ENCODE data around the gene LILRA5.
"Not testable (repeated sequence)": the region's sequence is repeated elsewhere in the genome, so short reads cannot be mapped to it uniquely, and the experiment has no call there.

LILRA5 gene

DNA sequence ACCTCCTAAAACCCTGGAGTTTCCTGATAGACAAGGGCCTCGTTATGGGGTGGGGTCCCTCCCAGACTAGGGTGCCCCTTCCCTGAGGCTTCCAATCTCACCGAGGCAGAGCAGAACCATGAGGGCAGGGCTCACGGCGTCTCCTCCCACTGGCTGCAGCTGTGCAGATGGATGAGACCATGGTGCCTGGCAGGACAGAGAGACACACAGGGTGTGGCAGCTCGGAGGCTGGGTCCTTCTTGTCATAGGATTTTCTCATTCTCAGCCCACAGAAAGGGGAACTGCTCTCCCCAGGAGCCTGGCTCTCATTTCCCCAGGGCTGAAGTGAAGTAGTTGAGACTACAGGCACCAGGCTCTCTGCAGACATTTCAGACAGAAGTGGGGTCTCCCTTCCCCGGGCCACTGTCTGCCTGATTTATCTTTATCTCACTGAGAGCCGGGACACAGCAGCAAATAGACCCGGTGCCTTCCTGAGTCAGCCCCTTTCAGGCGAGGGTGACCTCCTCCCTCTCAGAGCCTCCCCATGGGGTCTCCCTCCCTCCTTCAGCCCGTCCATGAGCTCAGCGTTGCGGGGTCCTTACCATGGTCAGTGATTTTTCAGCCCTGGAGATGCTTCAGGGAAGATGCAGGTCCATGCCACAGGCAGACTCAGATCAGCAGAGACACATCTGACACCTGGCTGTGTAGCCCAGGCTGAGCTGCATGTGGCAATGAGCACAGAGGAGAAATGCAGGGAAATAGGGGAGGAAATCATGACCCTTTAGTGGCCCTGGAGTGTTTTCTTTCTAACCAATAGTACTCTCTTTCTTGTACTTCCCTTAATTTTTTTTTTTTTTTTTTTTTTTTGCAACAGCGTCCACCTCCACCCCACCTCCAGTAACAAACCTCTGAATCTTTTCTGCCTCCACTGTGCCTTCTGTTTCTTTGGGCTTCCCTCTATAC, at the start of gene LILRA5:
LILRA5 (minus strand) TSS at position 731 of the 942 bp plus-strand sequence; CDS start at position 584, 147 bp downstream.
- no peak for DNase-seq (ENCODE audit: low spot score)

DNA sequence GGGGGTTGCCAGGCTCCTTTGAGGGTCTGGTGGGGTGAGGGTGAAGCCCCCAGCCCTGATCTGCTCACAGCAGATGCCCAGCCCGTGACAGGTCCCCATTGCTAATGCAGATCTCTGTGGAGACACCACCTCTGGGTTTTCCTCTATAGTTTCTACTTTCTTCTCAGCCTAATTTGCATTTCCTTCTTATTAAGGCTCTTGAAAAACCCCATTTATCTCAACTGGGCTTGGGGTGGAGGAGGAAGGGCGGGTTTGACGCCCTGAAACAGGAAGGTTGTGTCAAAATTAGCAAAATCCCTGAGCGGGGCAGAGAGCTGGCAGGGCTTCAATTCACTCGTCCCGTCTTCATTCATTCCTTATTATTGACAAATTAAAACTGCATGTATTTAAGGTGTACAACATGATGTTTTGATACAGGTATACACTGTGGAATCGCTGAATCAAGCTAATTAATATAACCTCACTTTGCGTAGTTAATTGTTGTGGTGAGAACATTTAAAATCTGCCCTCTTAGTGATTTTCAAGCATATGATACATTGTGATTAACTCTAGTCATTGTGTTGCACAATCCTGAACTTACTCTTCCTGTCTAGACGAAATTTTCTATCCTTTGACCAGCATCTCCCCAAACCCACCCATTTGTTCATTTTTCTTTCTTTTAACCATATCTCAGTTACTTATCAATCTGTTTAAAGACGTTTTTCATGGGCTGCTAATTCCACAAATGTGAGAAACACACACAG, 48.9 kb upstream of the LILRA5 start:
- not testable (repeated sequence) for DNase-seq (ENCODE audit: low spot score)

DNA sequence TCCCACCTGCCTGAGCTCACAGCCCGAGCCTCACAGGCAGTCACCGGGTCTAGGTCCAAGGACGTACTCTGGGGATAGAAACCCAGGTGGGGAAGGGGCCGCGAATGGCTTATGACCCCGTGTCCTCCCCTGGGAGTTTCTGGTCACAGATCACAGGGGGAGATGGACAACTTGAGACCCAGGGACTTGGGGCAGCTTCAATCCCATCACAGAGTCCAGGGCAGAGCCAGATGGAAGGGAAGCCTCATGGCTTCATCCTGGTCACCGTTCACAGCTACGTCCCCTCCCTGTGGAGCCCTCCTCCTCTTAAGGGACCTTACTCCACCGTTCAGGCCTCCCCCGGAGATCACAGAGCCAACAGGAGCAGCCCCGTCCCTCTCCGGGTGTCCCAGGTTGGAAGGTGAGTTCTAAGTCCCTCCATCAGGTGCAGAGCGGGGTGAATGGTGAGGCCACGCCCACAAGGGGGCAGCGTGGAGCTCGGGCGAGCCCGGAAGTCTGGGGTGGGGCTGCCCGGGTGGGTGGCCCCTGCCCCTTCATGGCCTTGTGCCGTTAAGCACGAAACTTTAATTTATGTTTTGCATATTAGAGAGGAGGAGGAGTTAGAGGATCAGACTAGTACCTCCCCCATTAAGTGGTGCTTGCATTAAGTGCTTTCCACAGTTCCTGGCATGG, 46.3 kb upstream of the LILRA5 start:
- DNase-seq (ENCODE audit: low spot score): not testable (repeated sequence)

DNA sequence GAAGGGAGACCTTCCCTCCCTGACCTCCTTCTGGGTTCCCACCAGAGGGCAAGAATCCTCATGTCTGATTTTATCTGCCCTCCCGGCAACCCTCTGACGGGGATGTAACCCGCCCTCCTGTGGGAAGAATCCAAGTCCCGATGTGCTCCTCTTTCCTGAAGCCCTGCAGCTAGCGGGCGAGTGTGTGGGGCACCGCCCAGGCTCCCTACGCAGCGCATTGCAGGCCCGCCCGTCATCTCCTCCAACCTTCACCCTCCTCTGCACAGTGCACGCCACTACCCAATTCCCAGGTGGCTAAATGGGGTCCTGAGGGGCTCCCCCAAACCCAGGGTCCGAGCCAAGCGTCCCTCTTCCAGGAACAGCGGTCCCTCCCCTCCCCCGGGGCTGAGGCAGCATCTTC, 44.4 kb upstream of the LILRA5 start:
- DNase-seq (ENCODE audit: low spot score): no peak

DNA sequence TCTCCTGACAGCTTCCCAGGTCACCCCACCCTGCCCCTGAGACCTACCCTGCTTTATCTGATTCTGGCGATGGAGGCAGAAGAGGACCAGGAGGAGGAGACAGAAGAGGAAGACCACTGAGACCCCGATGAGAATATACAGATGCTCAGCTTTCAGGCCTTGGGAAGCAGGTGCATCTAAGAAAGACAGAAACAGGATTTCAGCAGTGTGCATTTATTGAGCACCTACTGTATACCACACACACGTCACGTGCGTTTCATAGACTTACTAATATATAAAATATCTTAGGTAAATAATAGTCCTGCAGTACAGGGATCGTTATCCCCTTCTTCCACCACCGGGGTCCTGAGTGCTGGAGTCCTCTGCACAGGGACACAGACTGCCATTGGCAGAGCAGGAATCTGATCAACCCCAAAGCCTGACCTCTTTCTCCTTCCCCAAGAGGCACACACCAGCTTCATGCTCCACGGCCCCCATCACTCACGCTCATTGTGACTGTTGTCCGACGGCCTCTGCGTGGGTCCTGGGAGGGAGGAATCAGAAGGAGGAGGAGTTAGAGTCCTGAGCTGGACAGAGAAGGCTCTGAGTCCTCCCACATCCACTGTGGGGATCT, 43.6 kb upstream of the LILRA5 start:
- no peak for DNase-seq (ENCODE audit: low spot score)

DNA sequence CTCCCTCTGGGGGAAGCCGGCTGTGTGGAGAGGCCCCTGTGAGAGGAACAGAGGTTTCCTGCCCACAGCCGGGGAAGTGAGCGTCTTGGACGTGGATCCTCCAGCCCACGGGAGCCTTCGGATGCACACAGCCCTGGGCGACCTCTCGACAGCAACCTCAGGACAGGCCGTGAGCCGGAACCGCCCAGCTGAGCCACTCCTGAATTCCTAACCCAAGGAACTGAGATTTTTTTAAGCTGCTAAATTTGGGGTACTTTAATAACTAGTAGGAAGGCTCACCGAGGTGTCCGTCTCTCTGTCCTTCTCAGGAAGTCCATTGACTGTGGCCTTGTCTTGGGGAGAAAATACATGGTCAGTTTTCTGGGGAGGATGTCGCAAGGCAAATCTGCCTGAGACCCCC, 42.7 kb upstream of the LILRA5 start:
- DNase-seq (ENCODE audit: low spot score): no peak

DNA sequence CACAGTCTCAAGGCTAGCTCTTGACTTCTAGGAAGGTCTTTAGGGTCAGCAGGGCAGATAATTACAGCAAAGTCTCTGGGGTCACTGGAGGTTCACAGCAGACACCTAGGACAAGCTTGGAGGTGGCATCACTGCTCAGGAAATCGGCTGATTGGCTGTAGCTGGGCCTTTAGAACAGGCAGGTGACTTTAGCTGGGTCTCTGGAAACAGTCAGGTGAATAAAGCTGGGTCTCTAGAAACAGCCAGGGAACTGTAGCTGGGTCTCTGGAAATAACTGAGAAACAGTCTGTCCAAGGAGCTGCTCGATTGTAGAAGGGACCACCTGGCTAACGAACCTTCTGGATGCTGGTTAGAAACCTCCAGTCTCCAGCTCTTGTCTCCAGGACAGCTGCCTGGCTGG, 41.8 kb upstream of the LILRA5 start:
- DNase-seq (ENCODE audit: low spot score): no peak

DNA sequence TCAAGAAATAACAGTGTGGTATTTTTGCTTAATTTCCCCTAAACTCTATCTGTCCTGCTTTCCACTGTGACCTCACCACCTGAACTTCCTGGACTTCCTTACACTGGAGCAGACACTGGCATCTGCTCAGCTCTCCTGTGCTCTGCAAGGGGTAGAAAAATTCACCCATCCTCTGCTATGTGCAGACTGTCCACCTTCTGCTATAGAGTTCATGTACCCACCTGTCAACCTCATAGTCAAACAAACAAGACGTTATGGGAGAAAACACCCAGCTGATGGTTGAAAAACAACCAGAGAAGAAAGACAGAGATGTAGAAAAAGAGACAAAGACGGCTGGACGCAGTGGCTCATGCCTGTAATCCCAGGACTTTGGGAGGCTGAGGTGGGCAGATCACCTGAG, 39.6 kb upstream of the LILRA5 start:
- no peak for DNase-seq (ENCODE audit: low spot score)

DNA sequence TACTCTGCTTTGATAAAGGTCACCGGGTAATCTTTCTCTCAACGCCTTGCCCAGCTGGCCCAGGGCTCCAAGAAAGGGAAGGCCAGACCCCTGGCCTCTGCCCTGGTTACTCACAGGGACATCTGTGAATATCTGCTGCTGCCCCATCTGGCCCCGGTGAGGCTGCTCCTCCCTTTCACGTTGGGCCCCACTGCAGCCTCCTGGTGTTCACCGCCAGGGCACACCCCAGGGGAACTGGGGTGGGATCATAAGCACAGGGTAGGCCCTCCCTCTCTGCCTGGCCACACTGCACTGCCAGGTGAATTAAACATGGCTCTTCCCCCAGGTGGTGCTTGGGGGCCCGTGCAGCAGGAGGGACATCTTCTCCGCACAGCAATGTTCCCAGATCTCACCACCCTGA, 39.1 kb upstream of the LILRA5 start:
- no peak for DNase-seq (ENCODE audit: low spot score)

DNA sequence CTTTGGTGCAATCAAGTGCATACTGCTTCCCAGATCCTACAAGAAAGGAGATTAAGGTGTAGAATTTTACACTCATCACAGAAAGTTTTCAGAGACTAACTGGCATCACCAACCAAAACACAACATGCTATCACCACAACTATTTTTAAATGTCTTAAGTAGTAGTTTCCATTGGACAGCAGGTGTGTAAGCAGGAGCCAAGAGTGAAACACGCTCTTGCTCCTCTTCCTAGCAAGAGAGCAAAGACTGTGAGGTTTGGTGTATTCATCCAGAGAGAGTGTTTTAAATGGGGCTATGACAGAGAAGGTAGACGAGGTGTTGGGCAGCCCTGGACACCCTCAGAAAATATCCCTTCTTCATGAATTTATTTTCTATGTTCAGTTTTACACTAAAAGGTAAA, 38.5 kb upstream of the LILRA5 start:
- no peak for DNase-seq (ENCODE audit: low spot score)

DNA sequence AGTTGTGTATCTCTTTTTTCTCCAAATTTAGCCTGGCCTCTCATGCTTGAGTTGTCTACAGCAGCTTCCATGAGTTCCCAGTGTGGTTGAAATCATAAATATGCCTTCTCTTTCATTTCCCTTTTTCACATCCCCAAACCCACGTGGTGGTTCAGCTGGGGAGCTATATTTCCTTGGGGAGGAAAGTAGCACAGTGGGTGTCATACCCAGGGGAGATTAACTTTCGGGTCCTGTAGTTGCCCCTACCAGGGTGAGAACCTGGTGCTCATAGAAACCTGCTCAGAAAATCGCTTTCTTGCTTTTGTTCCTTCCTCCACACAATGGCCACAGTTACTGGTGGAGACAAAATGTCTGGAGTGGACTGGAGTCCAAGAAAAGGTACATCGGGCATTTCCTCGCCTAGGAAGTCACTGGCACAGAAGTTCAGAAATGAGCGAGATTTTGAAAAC, 33.0 kb upstream of the LILRA5 start:
- no peak for DNase-seq (ENCODE audit: low spot score)

DNA sequence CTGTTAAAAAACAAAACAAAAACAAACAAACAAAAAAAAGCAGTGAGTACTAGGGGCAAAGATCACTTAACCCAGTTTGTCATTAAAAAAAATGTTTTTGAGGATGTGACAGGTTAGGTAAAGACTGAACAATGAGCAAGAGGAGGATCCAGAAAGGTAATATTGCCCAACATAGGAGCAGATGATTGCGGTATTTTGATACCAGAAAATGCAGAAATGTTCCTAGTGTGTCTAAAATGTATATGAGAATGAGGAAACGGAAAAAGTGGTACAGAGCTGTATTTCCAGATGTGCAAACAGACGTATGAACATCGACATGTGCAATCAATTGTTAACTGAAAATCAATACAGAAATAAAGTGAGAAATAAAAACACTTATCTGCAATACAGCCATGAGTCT, 30.9 kb upstream of the LILRA5 start:
- DNase-seq (ENCODE audit: low spot score): no peak

DNA sequence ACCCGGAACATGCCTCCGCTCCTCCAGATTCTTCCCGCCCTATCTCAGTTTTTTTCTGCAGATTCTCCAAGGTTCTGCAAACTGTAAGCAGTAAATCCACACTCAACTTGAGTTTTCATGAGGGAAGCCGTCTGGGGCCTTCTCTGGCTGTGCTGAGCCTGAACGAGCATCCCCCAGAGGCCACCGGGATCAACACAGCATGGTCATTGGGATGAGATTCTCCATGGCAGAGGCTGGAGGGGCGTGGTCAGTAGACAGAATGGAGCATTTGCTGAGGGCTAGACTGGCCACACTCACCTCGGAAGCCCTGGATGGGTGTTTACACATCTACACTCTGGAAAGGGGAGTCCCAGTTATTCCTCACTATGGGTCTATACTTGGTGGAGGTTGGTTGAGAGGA, 28.3 kb upstream of the LILRA5 start:
- DNase-seq (ENCODE audit: low spot score): no peak

DNA sequence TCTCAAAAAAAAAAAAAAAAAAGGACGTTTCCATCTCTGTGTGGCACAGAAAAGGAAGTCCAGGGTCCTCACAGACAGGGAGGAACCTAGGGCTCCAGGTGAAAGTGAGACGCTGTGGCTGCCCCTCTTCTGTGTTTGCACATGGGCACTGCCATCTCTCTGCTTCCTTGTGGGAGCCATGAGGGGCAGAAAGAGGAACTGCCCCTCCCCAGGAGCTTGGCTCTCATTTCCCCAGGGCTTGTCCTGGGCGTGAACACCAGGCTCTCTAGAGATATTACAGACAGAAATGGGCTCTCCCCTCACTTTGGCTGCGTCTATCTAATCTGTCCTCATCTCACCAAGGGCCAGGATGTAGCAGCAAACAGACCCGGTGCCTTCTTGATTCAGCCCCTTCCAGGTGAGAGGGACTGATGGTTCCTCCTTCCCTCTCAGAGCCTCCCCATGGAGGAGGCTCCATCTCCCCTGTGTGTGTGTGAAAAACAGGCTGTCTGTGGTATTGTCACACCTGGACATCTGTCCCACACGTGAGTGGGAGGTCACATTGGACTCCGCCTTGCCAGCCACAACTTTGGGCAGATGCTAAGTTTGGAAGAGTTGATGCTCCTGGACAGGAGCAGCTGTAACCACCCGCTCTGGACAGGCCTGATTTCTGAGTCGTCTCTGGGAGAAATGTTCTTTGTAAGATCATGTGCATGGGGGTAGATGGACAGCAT, 26.8 kb upstream of the LILRA5 start:
- DNase-seq (ENCODE audit: low spot score): no peak

DNA sequence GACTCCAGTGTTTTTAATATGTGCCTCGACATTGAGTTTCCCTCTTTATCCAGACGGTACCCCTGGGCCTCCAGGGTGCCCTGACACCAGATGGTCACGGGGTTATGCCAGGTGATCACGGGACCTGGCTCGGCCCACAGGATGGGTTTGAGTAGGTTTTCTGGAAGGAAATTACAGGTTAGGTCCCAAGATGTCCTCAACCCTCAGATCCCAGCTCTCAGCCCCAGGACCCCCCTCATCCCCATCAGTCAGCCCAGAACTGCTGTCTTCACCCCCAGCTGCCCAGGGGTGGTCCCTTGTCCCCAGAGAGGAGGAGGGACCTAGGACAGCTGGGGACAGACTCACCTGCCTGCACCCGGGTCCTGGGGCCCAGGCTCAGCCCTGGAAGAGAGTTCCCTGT, 25.6 kb upstream of the LILRA5 start:
- no peak for DNase-seq (ENCODE audit: low spot score)

DNA sequence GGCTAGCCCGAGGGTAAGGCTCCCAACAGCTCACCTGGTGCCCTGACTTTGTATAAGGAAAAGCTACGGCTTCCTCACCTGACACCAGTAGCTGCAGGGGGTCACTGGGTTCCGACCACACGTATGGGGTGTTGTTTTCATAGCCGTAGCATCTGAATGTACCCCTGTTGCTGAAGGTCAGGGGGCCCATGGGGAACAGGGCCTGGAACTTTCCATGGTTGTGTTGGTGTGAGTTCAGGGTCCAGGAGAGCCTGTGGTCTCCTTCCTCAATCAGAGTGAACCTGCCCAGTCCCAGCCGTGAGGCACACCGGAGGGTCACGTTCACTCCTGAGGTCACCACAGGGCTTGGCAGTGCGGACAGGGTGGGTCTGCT, 24.9 kb upstream of the LILRA5 start:
- DNase-seq (ENCODE audit: low spot score): no peak

DNA sequence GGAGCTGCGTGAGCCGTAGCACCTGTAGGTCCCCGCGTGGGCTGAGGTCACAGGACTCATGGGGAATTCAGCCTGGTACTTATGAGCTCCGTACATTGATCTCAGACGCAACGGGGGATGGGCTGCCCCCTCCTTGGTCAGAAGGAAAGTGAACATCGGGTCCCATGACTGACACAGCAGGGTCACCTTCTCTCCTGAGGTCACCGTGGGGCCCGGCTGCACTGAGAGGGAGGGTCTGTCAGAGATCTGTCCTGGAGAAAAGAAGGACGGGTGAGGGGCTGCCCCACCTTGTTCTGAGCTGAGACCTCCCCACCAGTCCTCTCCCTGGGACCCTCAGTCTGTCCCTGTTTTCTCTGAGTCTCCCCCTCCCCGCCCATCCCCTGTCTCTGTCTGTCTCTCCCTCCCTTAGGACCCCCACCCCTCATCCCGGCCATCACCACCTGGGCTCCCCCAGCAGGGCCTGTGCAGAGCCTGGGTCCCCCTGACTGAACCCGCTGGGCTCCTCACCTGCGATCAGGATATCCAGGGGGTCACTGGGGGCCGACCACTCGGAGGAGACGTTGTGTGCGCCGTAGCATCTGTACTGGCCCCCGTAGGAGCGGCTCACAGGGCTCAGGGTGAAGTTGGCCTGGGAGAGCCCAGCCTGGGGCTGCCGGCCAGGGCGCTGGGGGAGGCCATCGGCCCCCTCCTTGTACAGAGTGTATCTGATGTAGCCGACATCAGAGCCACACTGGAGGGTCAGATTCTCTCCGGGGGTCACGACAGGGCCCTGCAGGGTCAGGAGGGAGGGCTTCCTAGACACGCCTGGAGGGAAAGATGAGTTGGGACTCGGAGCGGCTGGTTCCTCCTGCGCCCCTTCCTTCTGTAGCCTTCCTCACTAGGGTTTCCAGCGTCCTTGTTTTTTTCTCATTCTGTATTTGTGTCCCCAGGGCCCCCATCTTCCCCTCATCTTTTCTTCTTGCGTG, 24.2 kb upstream of the LILRA5 start:
- DNase-seq (ENCODE audit: low spot score): no peak

DNA sequence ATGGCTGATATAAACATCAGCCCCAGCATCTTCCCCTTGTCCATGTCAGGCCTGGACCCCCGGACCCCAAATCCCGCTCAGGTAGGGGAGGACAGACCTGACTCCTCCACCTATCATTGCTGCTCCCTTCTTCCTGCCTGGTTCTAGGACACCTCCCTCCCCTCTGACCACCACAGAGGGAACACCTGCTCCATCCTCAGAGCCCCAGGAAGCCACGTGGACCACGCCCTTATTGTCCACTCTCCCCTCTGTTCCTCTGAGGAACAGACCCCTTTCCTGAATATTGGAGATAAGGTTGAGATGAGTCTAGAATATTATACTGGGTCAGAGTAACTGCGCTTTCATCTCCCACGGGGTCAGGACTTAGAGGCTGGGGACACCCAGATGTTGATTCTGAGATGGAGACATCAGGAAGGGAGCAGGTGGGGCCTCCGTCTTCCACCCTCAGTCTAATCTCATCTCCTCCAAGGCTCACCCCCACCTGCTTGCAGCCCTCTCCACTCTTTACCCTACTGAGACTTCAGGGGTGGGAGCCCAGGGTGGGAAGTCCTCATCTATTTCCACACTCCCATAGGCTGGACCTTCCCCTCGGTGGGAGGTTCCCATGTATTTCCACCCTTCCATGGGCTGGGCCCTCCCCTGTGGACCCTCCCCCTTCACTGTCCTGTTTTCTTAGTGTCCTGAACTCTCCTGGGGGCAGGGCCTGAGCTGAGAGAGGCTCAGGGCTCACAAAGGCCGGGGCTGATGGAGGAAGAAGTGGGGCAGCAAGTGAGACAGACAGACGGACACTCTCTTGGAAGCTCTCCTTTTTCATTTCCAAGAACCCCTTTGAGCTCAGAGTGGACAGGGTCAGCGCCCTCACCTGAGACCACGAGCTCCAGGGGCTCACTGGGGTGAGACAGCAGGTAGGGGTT, 23.3 kb upstream of the LILRA5 start:
- no peak for DNase-seq (ENCODE audit: low spot score)

DNA sequence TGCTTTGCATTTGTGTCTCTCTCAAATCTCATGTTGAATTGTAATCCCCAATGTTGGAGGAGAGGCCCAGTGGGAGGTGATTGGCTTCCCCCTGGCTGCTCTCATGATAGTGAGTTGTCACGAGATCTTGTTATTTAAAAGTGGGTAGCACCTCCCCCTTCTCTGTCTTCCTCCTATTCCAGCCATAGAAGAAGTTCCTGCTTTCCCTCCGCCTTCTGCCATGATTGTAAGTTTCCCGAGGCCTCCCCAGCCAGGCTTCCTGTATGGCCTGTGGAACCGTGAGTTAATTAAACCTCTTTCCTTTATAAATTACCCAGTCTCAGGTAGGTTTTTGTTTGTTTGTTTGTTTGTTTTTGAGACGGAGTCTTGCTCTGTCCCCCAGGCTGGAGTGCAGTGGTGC, 22.2 kb upstream of the LILRA5 start:
- no peak for DNase-seq (ENCODE audit: low spot score)
